HG02571 (cell line): Measurements from ENCODE around the gene ZNF276.
"Not testable (repeated sequence)": the region's sequence is repeated elsewhere in the genome, so short reads cannot be mapped to it uniquely, and the experiment has no call there.

ENCODE experiments used
- ATAC-seq: cut with Tn5 transposase; IDR thresholded peaks from one replicate; pipeline ENCODE4 v1.9.1; 2021; ENCODE audit warnings: mild to moderate bottlenecking, moderate library complexity; ENCODE audit not compliant: unreplicated experiment

ZNF276 gene

GRCh38 chr16:89720813-89721545 is at the start of gene ZNF276, which contains the start of gene VPS9D1:
TSS of gene ZNF276 (plus strand) at chr16:89721537. CDS start at chr16:89721641, 104 bp downstream.
TSS of gene VPS9D1 (minus strand) at chr16:89720898. CDS start at chr16:89720861, 37 bp downstream.
- ATAC-seq, result peak; percentile 58

GRCh38 chr16:89671565-89671964 is 49.8 kb upstream of the ZNF276 start:
- not testable (repeated sequence) for ATAC-seq

- ATAC-seq, result no peak
Observed at GRCh38 chr16:89672177-89672941, 49.0 kb upstream of the ZNF276 start.

- ATAC-seq, result no peak
Observed at GRCh38 chr16:89678258-89678657, 43.1 kb upstream of the ZNF276 start.

DNA sequence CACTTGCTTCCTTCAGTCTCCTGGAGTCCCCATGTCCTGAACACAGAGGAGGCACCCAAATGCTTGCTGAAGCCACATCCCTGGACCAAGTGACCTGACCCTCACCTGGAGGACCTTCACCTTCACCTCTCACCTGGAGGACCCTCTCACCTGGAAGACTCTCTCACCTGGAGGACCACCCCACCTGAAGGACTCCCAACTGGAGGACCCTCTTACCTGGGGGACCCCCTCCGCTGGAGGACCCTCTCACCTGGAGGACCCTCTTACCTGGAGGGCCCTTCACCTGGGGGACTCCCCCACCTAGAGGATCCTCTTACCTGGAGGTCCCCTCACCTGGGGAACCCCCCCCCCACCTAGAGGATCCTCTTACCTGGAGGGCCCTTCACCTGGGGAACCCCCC is 35.4 kb upstream of the ZNF276 start:
- no peak for ATAC-seq

- peak; percentile 77 for ATAC-seq
Observed at GRCh38 chr16:89686520-89687091, 34.7 kb upstream of the ZNF276 start, which contains the start of gene CDK10. TSS of gene CDK10 (plus strand) at chr16:89686689. CDS start at chr16:89686711, 22 bp downstream.

DNA sequence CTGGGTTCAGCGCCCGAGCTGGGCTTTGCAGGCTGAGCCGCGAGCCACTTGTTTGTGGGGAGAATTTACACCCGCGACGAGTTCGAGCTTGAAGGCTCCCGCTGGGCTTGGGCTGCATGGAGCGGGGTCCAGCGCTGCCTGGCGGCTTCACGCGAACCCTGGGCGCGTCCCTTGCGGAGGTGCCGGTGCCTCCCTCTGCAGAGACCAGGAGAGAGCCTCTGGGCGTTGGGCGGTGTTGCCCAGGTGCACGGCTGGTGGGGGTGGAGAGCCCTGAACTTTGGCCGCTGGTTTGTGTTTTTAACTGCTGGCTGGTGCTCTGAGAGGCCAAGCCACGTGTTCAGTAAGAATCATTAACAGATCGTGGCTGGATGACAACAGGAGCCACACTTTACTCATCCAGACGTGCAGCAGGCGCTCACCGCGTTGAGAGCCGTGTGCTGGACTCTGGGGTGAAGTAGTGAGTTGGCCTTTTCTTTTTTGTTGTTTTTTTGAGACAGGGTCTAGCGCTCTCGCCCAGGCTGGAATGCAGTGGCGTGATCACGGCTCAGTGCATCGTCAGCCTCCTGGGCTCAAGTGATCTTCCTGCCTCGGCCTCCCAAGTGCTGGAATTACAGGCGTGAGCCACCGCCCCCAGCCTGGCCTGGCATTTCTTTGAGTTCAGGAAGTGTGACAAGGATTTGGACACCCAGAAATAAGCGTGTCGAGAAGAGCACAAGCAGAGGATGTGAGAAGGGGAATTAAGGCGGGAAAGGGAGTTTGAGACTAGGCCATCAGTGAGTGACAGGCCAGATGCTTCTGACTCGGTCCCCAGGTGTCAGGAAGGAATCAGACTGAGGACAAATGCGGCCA is 34.0 kb upstream of the ZNF276 start:
- peak; percentile 29 for ATAC-seq

GRCh38 chr16:89688395-89688794 is 32.9 kb upstream of the ZNF276 start:
- ATAC-seq, result no peak

DNA sequence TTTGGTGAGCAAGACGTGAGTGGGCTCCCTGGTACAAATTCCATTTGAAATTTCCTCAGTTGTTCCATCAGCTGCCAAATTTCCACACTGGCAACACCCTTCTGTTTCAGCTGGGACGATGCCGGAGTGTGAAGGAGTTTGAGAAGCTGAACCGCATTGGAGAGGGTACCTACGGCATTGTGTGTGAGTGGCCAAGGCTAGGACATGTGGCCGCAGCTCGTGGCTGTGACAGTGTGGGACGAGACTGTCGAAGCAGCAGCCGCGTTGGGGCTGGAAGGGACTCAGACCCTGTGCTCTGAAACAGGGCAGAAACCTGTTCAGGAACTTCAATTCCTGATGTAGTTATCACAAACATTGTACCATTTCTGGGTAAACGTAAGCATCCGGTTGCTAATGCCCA is 32.2 kb upstream of the ZNF276 start:
- ATAC-seq, result no peak

GRCh38 chr16:89689621-89690020 is 31.7 kb upstream of the ZNF276 start:
- ATAC-seq, result not testable (repeated sequence)

DNA sequence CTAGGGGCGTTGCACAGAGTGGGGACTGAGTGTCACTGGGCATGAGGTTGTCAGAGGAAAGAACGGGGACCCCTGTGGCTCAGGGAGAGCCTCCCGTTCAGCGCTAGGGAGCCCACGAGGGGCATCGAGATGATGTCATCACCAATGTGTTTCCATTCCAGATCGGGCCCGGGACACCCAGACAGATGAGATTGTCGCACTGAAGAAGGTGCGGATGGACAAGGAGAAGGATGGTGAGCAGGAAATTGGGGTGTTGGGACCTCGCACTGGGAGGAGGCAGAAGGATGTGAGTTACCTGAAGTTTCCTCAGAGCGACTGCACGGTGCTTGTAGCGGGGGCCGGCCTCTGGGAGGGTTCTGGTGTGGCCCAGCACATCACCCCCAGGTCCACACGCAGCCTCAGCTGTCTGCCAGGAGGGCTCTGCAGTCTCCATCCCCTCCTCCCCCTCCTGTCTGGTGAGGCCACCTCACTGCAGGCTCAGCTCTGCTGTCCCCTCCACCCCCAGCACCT is 30.9 kb upstream of the ZNF276 start:
- no peak for ATAC-seq

DNA sequence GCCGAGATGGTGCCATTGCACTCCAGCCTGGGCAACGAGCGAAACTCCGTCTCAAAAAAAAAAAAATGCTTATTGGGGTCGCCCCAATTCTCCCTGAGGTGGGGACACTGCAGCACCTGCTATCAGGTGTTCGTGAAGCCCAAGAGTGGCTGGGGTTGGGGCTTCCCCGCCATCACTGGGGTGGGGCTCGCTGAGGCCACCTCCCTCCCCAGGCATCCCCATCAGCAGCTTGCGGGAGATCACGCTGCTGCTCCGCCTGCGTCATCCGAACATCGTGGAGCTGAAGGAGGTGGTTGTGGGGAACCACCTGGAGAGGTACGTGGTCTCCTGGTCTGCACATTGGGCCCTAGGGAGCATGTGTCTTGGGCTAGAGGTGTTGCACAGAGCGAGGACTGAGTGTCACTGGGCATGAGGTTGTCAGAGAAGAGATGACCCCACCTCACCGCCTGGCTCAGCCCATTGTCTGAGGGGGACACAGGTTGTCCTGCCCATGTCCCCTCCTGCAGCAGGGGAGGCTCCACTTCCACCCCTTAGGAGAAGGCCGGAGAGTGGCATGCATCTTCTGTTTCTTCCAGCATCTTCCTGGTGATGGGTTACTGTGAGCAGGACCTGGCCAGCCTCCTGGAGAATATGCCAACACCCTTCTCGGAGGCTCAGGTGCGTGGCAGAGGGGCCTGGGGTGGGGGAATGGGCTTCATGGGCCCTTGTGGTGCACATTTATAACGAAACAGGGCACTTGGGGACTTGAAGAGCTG is 29.9 kb upstream of the ZNF276 start:
- ATAC-seq, result no peak

DNA sequence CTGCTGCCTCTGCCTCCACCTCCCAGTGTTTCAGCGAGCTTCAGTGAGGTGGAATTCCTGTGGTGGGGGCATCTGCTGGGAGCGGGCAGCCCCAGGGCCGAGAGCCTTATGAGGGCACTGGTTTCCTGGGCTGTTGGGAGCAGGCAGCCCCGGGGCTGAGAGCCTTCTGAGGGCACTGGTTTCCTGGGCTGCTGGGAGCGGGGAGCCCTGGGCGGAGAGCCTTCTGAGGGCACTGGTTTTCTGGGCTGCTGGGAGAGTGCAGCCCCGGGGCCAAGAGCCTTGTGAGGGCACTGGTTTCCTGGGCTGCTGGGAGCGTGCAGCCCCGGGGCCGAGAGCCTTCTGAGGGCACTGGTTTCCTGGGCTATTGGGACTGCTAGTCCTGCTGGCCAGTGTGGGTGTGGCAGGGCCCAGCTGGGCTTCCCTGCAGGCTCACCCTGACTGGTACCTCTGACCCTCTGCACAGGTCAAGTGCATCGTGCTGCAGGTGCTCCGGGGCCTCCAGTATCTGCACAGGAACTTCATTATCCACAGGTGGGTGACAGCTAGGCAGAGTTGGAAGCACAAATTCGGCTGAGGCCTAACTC is 29.3 kb upstream of the ZNF276 start:
- no peak for ATAC-seq

DNA sequence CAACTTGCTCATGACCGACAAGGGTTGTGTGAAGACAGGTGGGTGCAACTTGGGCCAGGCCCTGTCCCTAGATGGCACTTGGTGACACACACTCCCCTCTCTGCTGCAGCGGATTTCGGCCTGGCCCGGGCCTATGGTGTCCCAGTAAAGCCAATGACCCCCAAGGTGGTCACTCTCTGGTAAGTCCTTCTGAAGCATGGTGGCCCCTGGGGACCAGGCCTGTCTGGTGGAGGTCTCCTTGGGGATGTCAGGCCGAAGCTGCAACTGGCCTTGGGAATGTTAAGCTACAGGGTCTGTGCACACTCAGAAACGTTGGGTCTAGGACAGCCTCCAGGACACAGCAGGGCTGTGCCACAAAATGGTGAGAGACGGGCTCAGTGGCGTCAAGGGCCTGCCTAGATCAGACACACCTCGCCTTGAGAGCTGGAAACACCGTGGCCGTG is 28.0 kb upstream of the ZNF276 start:
- no peak for ATAC-seq

- no peak for ATAC-seq
Observed at GRCh38 chr16:89693931-89694783, 27.2 kb upstream of the ZNF276 start.

GRCh38 chr16:89694784-89695085 is 26.6 kb upstream of the ZNF276 start:
- ATAC-seq, result not testable (repeated sequence)

- no peak for ATAC-seq
Observed at GRCh38 chr16:89695086-89695874, 26.1 kb upstream of the ZNF276 start.
